Effector memory CD8-positive, alpha-beta T cell (primary cell): ENCODE results near the gene DCAF12.
"Not testable (repeated sequence)": the region's sequence is repeated elsewhere in the genome, so short reads cannot be mapped to it uniquely, and the experiment has no call there.

Experiments used
- ATAC-seq: fragments of 150-1000 bp; cut with Tn5 transposase; replicated peaks from 2 replicates; pipeline ENCODE4 v1.10.0; 2021; ENCODE audit warnings: mild to moderate bottlenecking, moderate library complexity
- DNase-seq, 3 experiments: peaks; one replicate each; pipeline ENCODE4 v3.0.0; 2021
- H3K27ac Mint-ChIP-seq, 2 donors: one replicate each; pipeline ENCODE4 v1.8.0; 2022; ENCODE audit warnings: mild to moderate bottlenecking in 2 of 2, mixed read lengths in 2 of 2, moderate library complexity in 2 of 2
- H3K27me3 Mint-ChIP-seq, 2 donors: one replicate each; pipeline ENCODE4 v1.8.0; 2022; ENCODE audit warnings: mixed read lengths in 2 of 2
- H3K36me3 Mint-ChIP-seq: one replicate; pipeline ENCODE4 v1.8.0; 2022; ENCODE audit warnings: mild to moderate bottlenecking, moderate library complexity, mixed read lengths; ENCODE audit not compliant: insufficient read depth
- H3K4me1 Mint-ChIP-seq, 2 donors: one replicate each; pipeline ENCODE4 v1.8.0; 2022; ENCODE audit warnings: low read depth in 2 of 2, mixed read lengths in 2 of 2
- H3K4me3 Mint-ChIP-seq, 2 donors: one replicate each; pipeline ENCODE4 v1.8.0; 2022; ENCODE audit warnings: mild to moderate bottlenecking in 2 of 2, mixed read lengths in 2 of 2, moderate library complexity in 2 of 2
- H3K9me3 Mint-ChIP-seq, 2 donors: one replicate each; pipeline ENCODE4 v1.8.0; 2022; ENCODE audit warnings: mixed read lengths in 2 of 2

The DCAF12 gene

GRCh38 chr9:34072410-34072809 lies 54.1 kb downstream of the DCAF12 start:
- no peaks in the 10 kb centered on the region for H3K36me3 Mint-ChIP-seq
- H3K27me3 Mint-ChIP-seq, result no peaks in the 10 kb centered on the region
- no peak for DNase-seq
- no peak for ATAC-seq
- no peak overlapping the region for H3K4me3 Mint-ChIP-seq
- H3K4me1 Mint-ChIP-seq, result peaks cover 4% of the 10 kb centered on the region in 2 donors
- H3K9me3 Mint-ChIP-seq, result no peaks in the 10 kb centered on the region
- H3K27ac Mint-ChIP-seq, result no peak overlapping the region

- no peaks in the 10 kb centered on the region for H3K36me3 Mint-ChIP-seq
- H3K27ac Mint-ChIP-seq, result no peak overlapping the region
- no peaks in the 10 kb centered on the region for H3K27me3 Mint-ChIP-seq
- no peak overlapping the region for H3K4me3 Mint-ChIP-seq
- no peaks in the 10 kb centered on the region for H3K9me3 Mint-ChIP-seq
- ATAC-seq (no peak), DNase-seq (no peak)
- H3K4me1 Mint-ChIP-seq, result peaks cover 4% of the 10 kb centered on the region in 2 donors
Observed at GRCh38 chr9:34070606-34071324, 55.7 kb downstream of the DCAF12 start.

GRCh38 chr9:34069831-34070230 lies 56.7 kb downstream of the DCAF12 start:
- H3K4me1 Mint-ChIP-seq, result peaks cover 4% of the 10 kb centered on the region in 2 donors
- ATAC-seq (no peak), DNase-seq (no peak)
- H3K27ac Mint-ChIP-seq, result no peak overlapping the region
- no peaks in the 10 kb centered on the region for H3K36me3 Mint-ChIP-seq
- no peak overlapping the region for H3K4me3 Mint-ChIP-seq
- H3K27me3 Mint-ChIP-seq, result no peaks in the 10 kb centered on the region
- no peaks in the 10 kb centered on the region for H3K9me3 Mint-ChIP-seq

- DNase-seq, result no peak
- H3K36me3 Mint-ChIP-seq, result no peaks in the 10 kb centered on the region
- no peak overlapping the region for H3K4me3 Mint-ChIP-seq
- no peak for ATAC-seq
- peak overlapping the region in 1 of 2 donors; percentile 41 for H3K27ac Mint-ChIP-seq
- H3K9me3 Mint-ChIP-seq, result no peaks in the 10 kb centered on the region
- H3K27me3 Mint-ChIP-seq, result no peaks in the 10 kb centered on the region
- peaks cover 0 to 2% of the 10 kb centered on the region in 2 donors for H3K4me1 Mint-ChIP-seq
Observed at GRCh38 chr9:34065541-34065940, 61.0 kb downstream of the DCAF12 start.

- H3K4me3 Mint-ChIP-seq, result no peak overlapping the region
- H3K9me3 Mint-ChIP-seq, result no peaks in the 10 kb centered on the region
- H3K4me1 Mint-ChIP-seq, result no peaks in the 10 kb centered on the region
- H3K27me3 Mint-ChIP-seq, result no peaks in the 10 kb centered on the region
- no peaks in the 10 kb centered on the region for H3K36me3 Mint-ChIP-seq
- no peak overlapping the region for H3K27ac Mint-ChIP-seq
- ATAC-seq (no peak), DNase-seq (no peak)
Observed at GRCh38 chr9:34059954-34060353, 66.5 kb downstream of the DCAF12 start.

GRCh38 chr9:34059281-34059680 lies 67.2 kb downstream of the DCAF12 start:
- H3K27me3 Mint-ChIP-seq, result no peaks in the 10 kb centered on the region
- no peak overlapping the region for H3K4me3 Mint-ChIP-seq
- no peak for ATAC-seq
- no peaks in the 10 kb centered on the region for H3K4me1 Mint-ChIP-seq
- H3K9me3 Mint-ChIP-seq, result no peaks in the 10 kb centered on the region
- H3K36me3 Mint-ChIP-seq, result no peaks in the 10 kb centered on the region
- DNase-seq, result no peak
- H3K27ac Mint-ChIP-seq, result no peak overlapping the region

- Mint-ChIP-seq H3K4me3 (peak overlapping the region; percentile 96 to 98), H3K27me3 (no peaks in the 10 kb centered on the region), H3K36me3 (peaks cover 19% of the 10 kb centered on the region), H3K4me1 (peaks cover 17 to 21% of the 10 kb centered on the region in 2 donors), H3K9me3 (no peaks in the 10 kb centered on the region), H3K27ac (peak overlapping the region; percentile 98)
- no peak for DNase-seq
- no peak for ATAC-seq
Observed at GRCh38 chr9:34049630-34050384, 76.7 kb downstream of the DCAF12 start.

GRCh38 chr9:34048727-34049629 lies 77.5 kb downstream of the DCAF12 start, which contains the start of gene UBAP2:
TSS of gene UBAP2 (minus strand) at chr9:34048887. CDS start at chr9:34017148, 31,739 bp downstream.
- peaks cover 17 to 21% of the 10 kb centered on the region in 2 donors for H3K4me1 Mint-ChIP-seq
- peak; percentile 85 for ATAC-seq

GRCh38 chr9:34047864-34048726 lies 78.4 kb downstream of the DCAF12 start:
- DNase-seq (peak in 2 of 3 experiments; percentile 15 to 20), ATAC-seq (peak; percentile 19)
- peak overlapping the region; percentile 98 for H3K27ac Mint-ChIP-seq
- H3K27me3 Mint-ChIP-seq, result no peaks in the 10 kb centered on the region
- H3K9me3 Mint-ChIP-seq, result no peaks in the 10 kb centered on the region
- H3K4me3 Mint-ChIP-seq, result peak overlapping the region; percentile 96 to 98
- peaks cover 22% of the 10 kb centered on the region for H3K36me3 Mint-ChIP-seq
- peaks cover 17 to 21% of the 10 kb centered on the region in 2 donors for H3K4me1 Mint-ChIP-seq

More at GRCh38 chr9:34048727-34049629, 77.5 kb downstream of the DCAF12 start, which contains the start of gene UBAP2:
- Mint-ChIP-seq H3K9me3 (no peaks in the 10 kb centered on the region), H3K27ac (peak within 1 kb of the TSS; percentile 98), H3K36me3 (peaks cover 24% of the 10 kb centered on the region), H3K4me3 (peak within 1 kb of the TSS; percentile 96 to 98), H3K27me3 (no peaks in the 10 kb centered on the region)
- DNase-seq, result peak; percentile 97

GRCh38 chr9:34046784-34047379 lies 79.6 kb downstream of the DCAF12 start:
- no peak for DNase-seq
- ATAC-seq, result no peak
- Mint-ChIP-seq H3K4me1 (peaks cover 17 to 21% of the 10 kb centered on the region in 2 donors), H3K36me3 (peaks cover 20% of the 10 kb centered on the region), H3K27ac (peak overlapping the region; percentile 35 to 98), H3K9me3 (no peaks in the 10 kb centered on the region), H3K4me3 (peak overlapping the region; percentile 96 to 98), H3K27me3 (no peaks in the 10 kb centered on the region)

- Mint-ChIP-seq H3K27ac (no peak overlapping the region), H3K4me1 (peaks cover 17 to 21% of the 10 kb centered on the region in 2 donors), H3K27me3 (no peaks in the 10 kb centered on the region), H3K36me3 (peaks cover 28% of the 10 kb centered on the region), H3K4me3 (no peak overlapping the region), H3K9me3 (no peaks in the 10 kb centered on the region)
- no peak for DNase-seq
- ATAC-seq, result no peak
Observed at GRCh38 chr9:34045903-34046302, 80.6 kb downstream of the DCAF12 start.

GRCh38 chr9:34042074-34042473 lies 84.4 kb downstream of the DCAF12 start:
- ATAC-seq, H3K4me1 Mint-ChIP-seq, DNase-seq, H3K4me3 Mint-ChIP-seq, H3K9me3 Mint-ChIP-seq, H3K27me3 Mint-ChIP-seq: not testable (repeated sequence)
- peak overlapping the region in 1 of 2 donors; percentile 72 for H3K27ac Mint-ChIP-seq
- H3K36me3 Mint-ChIP-seq, result peaks cover 13% of the 10 kb centered on the region
